ENCODE results near the gene IL36RN.

DNA sequence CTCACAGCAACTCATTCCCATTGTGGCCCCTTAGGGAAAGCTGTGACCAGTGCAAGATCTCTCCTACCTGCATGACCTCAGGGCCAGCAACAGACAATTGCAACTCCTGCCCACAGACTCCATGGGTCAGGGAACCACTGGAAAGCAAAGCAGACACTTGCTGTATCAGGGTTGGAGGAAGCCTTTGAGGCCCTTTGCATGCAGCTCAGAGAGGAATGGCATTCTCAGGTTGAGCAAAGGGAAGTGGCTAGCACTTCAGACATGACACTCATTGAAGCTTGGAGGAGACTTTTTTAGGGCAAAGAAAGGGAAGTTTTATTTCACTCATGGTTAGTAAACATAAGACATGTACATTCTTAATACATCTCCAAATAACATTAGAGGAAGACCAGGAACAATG is 30.9 kb downstream of the IL36RN start:
- TF ChIP-seq, protein P1, sequence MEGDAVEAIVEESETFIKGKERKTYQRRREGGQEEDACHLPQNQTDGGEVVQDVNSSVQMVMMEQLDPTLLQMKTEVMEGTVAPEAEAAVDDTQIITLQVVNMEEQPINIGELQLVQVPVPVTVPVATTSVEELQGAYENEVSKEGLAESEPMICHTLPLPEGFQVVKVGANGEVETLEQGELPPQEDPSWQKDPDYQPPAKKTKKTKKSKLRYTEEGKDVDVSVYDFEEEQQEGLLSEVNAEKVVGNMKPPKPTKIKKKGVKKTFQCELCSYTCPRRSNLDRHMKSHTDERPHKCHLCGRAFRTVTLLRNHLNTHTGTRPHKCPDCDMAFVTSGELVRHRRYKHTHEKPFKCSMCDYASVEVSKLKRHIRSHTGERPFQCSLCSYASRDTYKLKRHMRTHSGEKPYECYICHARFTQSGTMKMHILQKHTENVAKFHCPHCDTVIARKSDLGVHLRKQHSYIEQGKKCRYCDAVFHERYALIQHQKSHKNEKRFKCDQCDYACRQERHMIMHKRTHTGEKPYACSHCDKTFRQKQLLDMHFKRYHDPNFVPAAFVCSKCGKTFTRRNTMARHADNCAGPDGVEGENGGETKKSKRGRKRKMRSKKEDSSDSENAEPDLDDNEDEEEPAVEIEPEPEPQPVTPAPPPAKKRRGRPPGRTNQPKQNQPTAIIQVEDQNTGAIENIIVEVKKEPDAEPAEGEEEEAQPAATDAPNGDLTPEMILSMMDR (IDR thresholded peaks at IDR 0.05; ENCODE audit: low read length) = no peak
- TF ChIP-seq EZH2 (optimal IDR thresholded peaks at IDR 0.05; ENCODE audit: low read depth, low read length) = no peak

Measured in MM.1S (cell line).